ENCODE data around the gene PPM1B. TPM values are rescaled to one million over a fixed set of nuclear protein-coding genes. Genes with fewer than 3 reads are reported as not detected.

The PPM1B gene
- total and polyA plus RNA-seq, 2 experiments from 2014 or later, result 112 to 134 TPM

DNA sequence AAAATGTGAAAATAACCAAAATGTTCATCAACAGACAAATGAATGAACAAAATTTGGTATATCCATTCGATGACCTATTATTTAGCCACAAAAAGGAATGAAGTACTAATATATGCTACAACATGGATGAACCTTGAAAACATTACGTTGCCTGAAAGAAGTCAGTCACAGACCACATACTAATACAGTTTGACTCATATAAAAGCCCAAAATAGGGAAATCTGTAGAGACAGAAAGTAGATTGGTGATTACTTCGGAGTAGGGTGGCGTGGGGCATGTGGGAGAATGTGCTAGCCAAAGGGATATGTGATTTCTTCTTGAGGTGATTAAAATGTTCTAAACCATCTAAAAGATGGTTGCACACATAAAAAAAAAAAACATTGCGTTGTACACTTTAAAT lies 44.2 kb upstream of the PPM1B start:
- peaks cover 26% of the 10 kb centered on the region; the same call in 2 of the 3 replicates for H3K4me1 Mint-ChIP-seq
- Histone ChIP-seq H4K20me1 (replicated peaks; ENCODE audit: insufficient read depth) (no peaks in the 10 kb centered on the region), H3K4me1 (ENCODE audit: insufficient read depth) (peaks cover 24% of the 10 kb centered on the region), H2AFZ (no peak overlapping the region), H3K27ac (ENCODE audit: low read depth) (no peak overlapping the region), H3K9me2 (ENCODE audit: insufficient read depth) (no peaks in the 10 kb centered on the region), H3K4me2 (no peak overlapping the region), H3K36me3 (ENCODE audit: insufficient read depth) (no peaks in the 10 kb centered on the region), H3K4me3 (no peak overlapping the region), H3F3A (replicated peaks; ENCODE audit: low read depth) (no peaks in the 10 kb centered on the region), H3K27me3 (ENCODE audit: insufficient read depth) (no peaks in the 10 kb centered on the region), H3K79me2 (replicated peaks; ENCODE audit: insufficient read depth) (no peaks in the 10 kb centered on the region)
- H3K27ac Mint-ChIP-seq, result no peak overlapping the region
- no peak overlapping the region for H3K4me3 Mint-ChIP-seq
- ATAC-seq (no peak), DNase-seq (ENCODE audit: low spot score) (no peak)
- no peaks in the 10 kb centered on the region for H3K9me3 Mint-ChIP-seq
- no peaks in the 10 kb centered on the region; the same call in 2 of the 3 replicates for H3K36me3 Mint-ChIP-seq (ENCODE audit: low read depth)
- H3K27me3 Mint-ChIP-seq (ENCODE audit: insufficient read depth, low read depth, poor library complexity), result peaks cover 6% of the 10 kb centered on the region
- no peak for TF ChIP-seq JUNB (IDR thresholded peaks at IDR 0.05; ENCODE audit: unreplicated experiment)
- TF ChIP-seq ZNF114 (CRISPR knock-in tag; IDR thresholded peaks at IDR 0.05), result no peak
- TF ChIP-seq ZNF331 (CRISPR knock-in tag; IDR thresholded peaks at IDR 0.05; ENCODE audit: low read depth), result no peak
- no peak for TF ChIP-seq EZH2 (IDR thresholded peaks at IDR 0.05; ENCODE audit: low read depth, unreplicated experiment)
- TF ChIP-seq, protein P1, sequence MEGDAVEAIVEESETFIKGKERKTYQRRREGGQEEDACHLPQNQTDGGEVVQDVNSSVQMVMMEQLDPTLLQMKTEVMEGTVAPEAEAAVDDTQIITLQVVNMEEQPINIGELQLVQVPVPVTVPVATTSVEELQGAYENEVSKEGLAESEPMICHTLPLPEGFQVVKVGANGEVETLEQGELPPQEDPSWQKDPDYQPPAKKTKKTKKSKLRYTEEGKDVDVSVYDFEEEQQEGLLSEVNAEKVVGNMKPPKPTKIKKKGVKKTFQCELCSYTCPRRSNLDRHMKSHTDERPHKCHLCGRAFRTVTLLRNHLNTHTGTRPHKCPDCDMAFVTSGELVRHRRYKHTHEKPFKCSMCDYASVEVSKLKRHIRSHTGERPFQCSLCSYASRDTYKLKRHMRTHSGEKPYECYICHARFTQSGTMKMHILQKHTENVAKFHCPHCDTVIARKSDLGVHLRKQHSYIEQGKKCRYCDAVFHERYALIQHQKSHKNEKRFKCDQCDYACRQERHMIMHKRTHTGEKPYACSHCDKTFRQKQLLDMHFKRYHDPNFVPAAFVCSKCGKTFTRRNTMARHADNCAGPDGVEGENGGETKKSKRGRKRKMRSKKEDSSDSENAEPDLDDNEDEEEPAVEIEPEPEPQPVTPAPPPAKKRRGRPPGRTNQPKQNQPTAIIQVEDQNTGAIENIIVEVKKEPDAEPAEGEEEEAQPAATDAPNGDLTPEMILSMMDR (conservative IDR thresholded peaks at IDR 0.05; ENCODE audit: low read depth in 2 of 2), result no peak
- TF ChIP-seq POLR2AphosphoS5 (IDR thresholded peaks at IDR 0.05; ENCODE audit: low read depth), result no peak
- TF ChIP-seq, protein P2, sequence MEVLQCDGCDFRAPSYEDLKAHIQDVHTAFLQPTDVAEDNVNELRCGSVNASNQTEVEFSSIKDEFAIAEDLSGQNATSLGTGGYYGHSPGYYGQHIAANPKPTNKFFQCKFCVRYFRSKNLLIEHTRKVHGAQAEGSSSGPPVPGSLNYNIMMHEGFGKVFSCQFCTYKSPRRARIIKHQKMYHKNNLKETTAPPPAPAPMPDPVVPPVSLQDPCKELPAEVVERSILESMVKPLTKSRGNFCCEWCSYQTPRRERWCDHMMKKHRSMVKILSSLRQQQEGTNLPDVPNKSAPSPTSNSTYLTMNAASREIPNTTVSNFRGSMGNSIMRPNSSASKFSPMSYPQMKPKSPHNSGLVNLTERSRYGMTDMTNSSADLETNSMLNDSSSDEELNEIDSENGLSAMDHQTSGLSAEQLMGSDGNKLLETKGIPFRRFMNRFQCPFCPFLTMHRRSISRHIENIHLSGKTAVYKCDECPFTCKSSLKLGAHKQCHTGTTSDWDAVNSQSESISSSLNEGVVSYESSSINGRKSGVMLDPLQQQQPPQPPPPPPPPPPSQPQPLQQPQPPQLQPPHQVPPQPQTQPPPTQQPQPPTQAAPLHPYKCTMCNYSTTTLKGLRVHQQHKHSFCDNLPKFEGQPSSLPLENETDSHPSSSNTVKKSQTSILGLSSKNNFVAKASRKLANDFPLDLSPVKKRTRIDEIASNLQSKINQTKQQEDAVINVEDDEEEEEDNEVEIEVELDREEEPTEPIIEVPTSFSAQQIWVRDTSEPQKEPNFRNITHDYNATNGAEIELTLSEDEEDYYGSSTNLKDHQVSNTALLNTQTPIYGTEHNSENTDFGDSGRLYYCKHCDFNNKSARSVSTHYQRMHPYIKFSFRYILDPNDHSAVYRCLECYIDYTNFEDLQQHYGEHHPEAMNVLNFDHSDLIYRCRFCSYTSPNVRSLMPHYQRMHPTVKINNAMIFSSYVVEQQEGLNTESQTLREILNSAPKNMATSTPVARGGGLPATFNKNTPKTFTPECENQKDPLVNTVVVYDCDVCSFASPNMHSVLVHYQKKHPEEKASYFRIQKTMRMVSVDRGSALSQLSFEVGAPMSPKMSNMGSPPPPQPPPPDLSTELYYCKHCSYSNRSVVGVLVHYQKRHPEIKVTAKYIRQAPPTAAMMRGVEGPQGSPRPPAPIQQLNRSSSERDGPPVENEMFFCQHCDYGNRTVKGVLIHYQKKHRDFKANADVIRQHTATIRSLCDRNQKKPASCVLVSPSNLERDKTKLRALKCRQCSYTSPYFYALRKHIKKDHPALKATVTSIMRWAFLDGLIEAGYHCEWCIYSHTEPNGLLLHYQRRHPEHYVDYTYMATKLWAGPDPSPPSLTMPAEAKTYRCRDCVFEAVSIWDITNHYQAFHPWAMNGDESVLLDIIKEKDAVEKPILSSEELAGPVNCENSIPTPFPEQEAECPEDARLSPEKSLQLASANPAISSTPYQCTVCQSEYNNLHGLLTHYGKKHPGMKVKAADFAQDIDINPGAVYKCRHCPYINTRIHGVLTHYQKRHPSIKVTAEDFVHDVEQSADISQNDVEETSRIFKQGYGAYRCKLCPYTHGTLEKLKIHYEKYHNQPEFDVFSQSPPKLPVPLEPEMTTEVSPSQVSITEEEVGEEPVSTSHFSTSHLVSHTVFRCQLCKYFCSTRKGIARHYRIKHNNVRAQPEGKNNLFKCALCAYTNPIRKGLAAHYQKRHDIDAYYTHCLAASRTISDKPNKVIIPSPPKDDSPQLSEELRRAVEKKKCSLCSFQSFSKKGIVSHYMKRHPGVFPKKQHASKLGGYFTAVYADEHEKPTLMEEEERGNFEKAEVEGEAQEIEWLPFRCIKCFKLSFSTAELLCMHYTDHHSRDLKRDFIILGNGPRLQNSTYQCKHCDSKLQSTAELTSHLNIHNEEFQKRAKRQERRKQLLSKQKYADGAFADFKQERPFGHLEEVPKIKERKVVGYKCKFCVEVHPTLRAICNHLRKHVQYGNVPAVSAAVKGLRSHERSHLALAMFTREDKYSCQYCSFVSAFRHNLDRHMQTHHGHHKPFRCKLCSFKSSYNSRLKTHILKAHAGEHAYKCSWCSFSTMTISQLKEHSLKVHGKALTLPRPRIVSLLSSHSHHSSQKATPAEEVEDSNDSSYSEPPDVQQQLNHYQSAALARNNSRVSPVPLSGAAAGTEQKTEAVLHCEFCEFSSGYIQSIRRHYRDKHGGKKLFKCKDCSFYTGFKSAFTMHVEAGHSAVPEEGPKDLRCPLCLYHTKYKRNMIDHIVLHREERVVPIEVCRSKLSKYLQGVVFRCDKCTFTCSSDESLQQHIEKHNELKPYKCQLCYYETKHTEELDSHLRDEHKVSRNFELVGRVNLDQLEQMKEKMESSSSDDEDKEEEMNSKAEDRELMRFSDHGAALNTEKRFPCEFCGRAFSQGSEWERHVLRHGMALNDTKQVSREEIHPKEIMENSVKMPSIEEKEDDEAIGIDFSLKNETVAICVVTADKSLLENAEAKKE (CRISPR knock-in tag; IDR thresholded peaks at IDR 0.05), result no peak
- TF ChIP-seq STAT1 (IDR thresholded peaks at IDR 0.05; ENCODE audit: unreplicated experiment), result no peak
- TF ChIP-seq EZH2phosphoT487 (IDR thresholded peaks at IDR 0.05; ENCODE audit: unreplicated experiment), result no peak
- TF ChIP-seq, protein P3, sequence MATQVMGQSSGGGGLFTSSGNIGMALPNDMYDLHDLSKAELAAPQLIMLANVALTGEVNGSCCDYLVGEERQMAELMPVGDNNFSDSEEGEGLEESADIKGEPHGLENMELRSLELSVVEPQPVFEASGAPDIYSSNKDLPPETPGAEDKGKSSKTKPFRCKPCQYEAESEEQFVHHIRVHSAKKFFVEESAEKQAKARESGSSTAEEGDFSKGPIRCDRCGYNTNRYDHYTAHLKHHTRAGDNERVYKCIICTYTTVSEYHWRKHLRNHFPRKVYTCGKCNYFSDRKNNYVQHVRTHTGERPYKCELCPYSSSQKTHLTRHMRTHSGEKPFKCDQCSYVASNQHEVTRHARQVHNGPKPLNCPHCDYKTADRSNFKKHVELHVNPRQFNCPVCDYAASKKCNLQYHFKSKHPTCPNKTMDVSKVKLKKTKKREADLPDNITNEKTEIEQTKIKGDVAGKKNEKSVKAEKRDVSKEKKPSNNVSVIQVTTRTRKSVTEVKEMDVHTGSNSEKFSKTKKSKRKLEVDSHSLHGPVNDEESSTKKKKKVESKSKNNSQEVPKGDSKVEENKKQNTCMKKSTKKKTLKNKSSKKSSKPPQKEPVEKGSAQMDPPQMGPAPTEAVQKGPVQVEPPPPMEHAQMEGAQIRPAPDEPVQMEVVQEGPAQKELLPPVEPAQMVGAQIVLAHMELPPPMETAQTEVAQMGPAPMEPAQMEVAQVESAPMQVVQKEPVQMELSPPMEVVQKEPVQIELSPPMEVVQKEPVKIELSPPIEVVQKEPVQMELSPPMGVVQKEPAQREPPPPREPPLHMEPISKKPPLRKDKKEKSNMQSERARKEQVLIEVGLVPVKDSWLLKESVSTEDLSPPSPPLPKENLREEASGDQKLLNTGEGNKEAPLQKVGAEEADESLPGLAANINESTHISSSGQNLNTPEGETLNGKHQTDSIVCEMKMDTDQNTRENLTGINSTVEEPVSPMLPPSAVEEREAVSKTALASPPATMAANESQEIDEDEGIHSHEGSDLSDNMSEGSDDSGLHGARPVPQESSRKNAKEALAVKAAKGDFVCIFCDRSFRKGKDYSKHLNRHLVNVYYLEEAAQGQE (IDR thresholded peaks at IDR 0.05; ENCODE audit: unreplicated experiment), result no peak
- TF ChIP-seq CREB1 (CRISPR knock-in tag; IDR thresholded peaks at IDR 0.05; ENCODE audit: low read depth), result no peak
- TF ChIP-seq NANOG (IDR thresholded peaks at IDR 0.05; ENCODE audit: borderline replicate concordance), result no peak
- no peak for TF ChIP-seq ETS1 (IDR thresholded peaks at IDR 0.05)

Measured in GM23338 (cell line).